H9 (cell line): ENCODE measurements around the gene MVP. TPM values are rescaled to one million over a fixed set of nuclear protein-coding genes. Genes with fewer than 3 reads are reported as not detected.

ENCODE experiments used
- DNase-seq: peaks from one replicate; pipeline ENCODE4 v3.0.0-alpha.2; 2017
- H2AFZ ChIP-seq: one replicate; pipeline ENCODE4 v1.6.1; 2013; ENCODE audit warnings: mild to moderate bottlenecking, low read length, control low read depth, moderate library complexity
- H2AK5ac ChIP-seq: 2 replicates; pipeline ENCODE4 v1.6.1; 2013; ENCODE audit warnings: low read length, control low read depth, mixed read lengths; ENCODE audit not compliant: insufficient read length
- H2BK120ac ChIP-seq: one replicate; pipeline ENCODE4 v1.6.1; 2013; ENCODE audit warnings: low read depth, mild to moderate bottlenecking, low read length, control low read depth, inconsistent platforms; ENCODE audit not compliant: poor library complexity, severe bottlenecking
- H2BK12ac ChIP-seq: 2 replicates; pipeline ENCODE4 v1.6.1; 2013; ENCODE audit warnings: low read length, control low read depth, mixed read lengths, low read depth; ENCODE audit not compliant: insufficient read length
- H2BK15ac ChIP-seq: 2 replicates; pipeline ENCODE4 v1.6.1; 2013; ENCODE audit warnings: low read depth, low read length, control low read depth
- H2BK20ac ChIP-seq: one replicate; pipeline ENCODE4 v1.6.1; 2013; ENCODE audit warnings: low read depth, mild to moderate bottlenecking, low read length, control low read depth, inconsistent platforms; ENCODE audit not compliant: poor library complexity, severe bottlenecking
- H2BK5ac ChIP-seq: 2 replicates; pipeline ENCODE4 v1.6.1; 2013; ENCODE audit warnings: low read length, control low read depth, mixed read lengths; ENCODE audit not compliant: insufficient read length
- H3K14ac ChIP-seq: 2 replicates; pipeline ENCODE4 v1.6.1; 2013; ENCODE audit warnings: low read length, control low read depth; ENCODE audit not compliant: insufficient read depth
- H3K18ac ChIP-seq: 2 replicates; pipeline ENCODE4 v1.6.1; 2013; ENCODE audit warnings: low read depth, mild to moderate bottlenecking, mixed read lengths, low read length, control low read depth; ENCODE audit not compliant: insufficient read length
- H3K23ac ChIP-seq: 2 replicates; pipeline ENCODE4 v1.6.1; 2013; ENCODE audit warnings: low read length, control low read depth, mixed read lengths, low read depth; ENCODE audit not compliant: insufficient read length
- H3K23me2 ChIP-seq: 2 replicates; pipeline ENCODE4 v1.6.1; 2013; ENCODE audit warnings: low read depth, mild to moderate bottlenecking, mixed read lengths, low read length, control low read depth; ENCODE audit not compliant: insufficient read length, poor library complexity, severe bottlenecking
- H3K27ac ChIP-seq: 2 replicates; pipeline ENCODE4 v1.5.1; 2013; ENCODE audit warnings: low read length, control low read depth, mixed read lengths, low read depth; ENCODE audit not compliant: insufficient read length
- H3K27me3 ChIP-seq: 2 replicates; pipeline ENCODE4 v1.6.1; 2013; ENCODE audit warnings: low read length, control low read depth, inconsistent platforms; ENCODE audit not compliant: insufficient read depth
- H3K4ac ChIP-seq: 2 replicates; pipeline ENCODE4 v1.6.1; 2013; ENCODE audit warnings: low read depth, mild to moderate bottlenecking, control low read depth, inconsistent platforms, low read length, moderate library complexity
- H3K4me1 ChIP-seq: 2 replicates; pipeline ENCODE4 v1.6.1; 2013; ENCODE audit warnings: low read length, control low read depth, inconsistent platforms; ENCODE audit not compliant: insufficient read depth
- H3K4me2 ChIP-seq: 2 replicates; pipeline ENCODE4 v1.6.1; 2013; ENCODE audit warnings: low read length, control low read depth, mixed read lengths; ENCODE audit not compliant: insufficient read length, insufficient read depth
- H3K56ac ChIP-seq: 2 replicates; pipeline ENCODE4 v1.6.1; 2013; ENCODE audit warnings: low read depth, mild to moderate bottlenecking, mixed read lengths, low read length, control low read depth; ENCODE audit not compliant: insufficient read length
- H3K79me1 ChIP-seq: 2 replicates; pipeline ENCODE4 v1.6.1; 2013; ENCODE audit warnings: low read depth, mild to moderate bottlenecking, moderate library complexity, low read length, control low read depth, inconsistent platforms; ENCODE audit not compliant: insufficient read depth, poor library complexity, severe bottlenecking
- H3K79me2 ChIP-seq: 2 replicates; pipeline ENCODE4 v1.6.1; 2013; ENCODE audit warnings: low read length, control low read depth, inconsistent platforms; ENCODE audit not compliant: insufficient read depth
- H3K9ac ChIP-seq: 2 replicates; pipeline ENCODE4 v1.6.1; 2013; ENCODE audit warnings: low read length, control low read depth, mixed read lengths; ENCODE audit not compliant: insufficient read length; ENCODE audit errors: extremely low read depth
- H3K9me3 ChIP-seq: one replicate; pipeline ENCODE4 v1.6.1; 2013; ENCODE audit warnings: low read depth, low read length, inconsistent platforms; ENCODE audit not compliant: control insufficient read depth
- H3T11ph ChIP-seq: one replicate; pipeline ENCODE4 v1.6.1; 2013; ENCODE audit warnings: mild to moderate bottlenecking, low read length, control low read depth, inconsistent platforms
- H4K20me1 ChIP-seq: one replicate; pipeline ENCODE4 v1.6.1; 2013; ENCODE audit not compliant: control insufficient read depth, insufficient read length, insufficient read depth
- H4K5ac ChIP-seq: 2 replicates; pipeline ENCODE4 v1.6.1; 2013; ENCODE audit warnings: low read depth, mild to moderate bottlenecking, mixed read lengths, low read length, control low read depth; ENCODE audit not compliant: insufficient read length
- H4K8ac ChIP-seq: replicated peaks from 2 replicates; pipeline ENCODE4 v1.6.1; 2013; ENCODE audit warnings: low read length, control low read depth, mixed read lengths, low read depth; ENCODE audit not compliant: insufficient read length
- H4K91ac ChIP-seq: 2 replicates; pipeline ENCODE4 v1.6.1; 2013; ENCODE audit warnings: low read depth, mild to moderate bottlenecking, moderate library complexity, mixed read lengths, low read length, control low read depth; ENCODE audit not compliant: insufficient read length
- H3K27ac Mint-ChIP-seq, 3 experiments: 2 replicates in 2 of 3; 3 replicates in 1 of 3; pipeline ENCODE4 v1.8.0; 2020 to 2021; ENCODE audit warnings: mixed read lengths in 3 of 3, mild to moderate bottlenecking in 1 of 3, moderate library complexity in 1 of 3
- H3K27me3 Mint-ChIP-seq: 2 replicates; pipeline ENCODE4 v1.8.0; 2021; ENCODE audit warnings: low read depth, mild to moderate bottlenecking, moderate library complexity, mixed read lengths
- H3K36me3 Mint-ChIP-seq, 3 experiments: 2 replicates in 2 of 3; 3 replicates in 1 of 3; pipeline ENCODE4 v1.8.0; 2020 to 2021; ENCODE audit warnings: low read depth in 3 of 3, mixed read lengths in 3 of 3; ENCODE audit not compliant: insufficient read depth in 1 of 3
- H3K4me1 Mint-ChIP-seq, 2 experiments: 2 replicates each; pipeline ENCODE4 v1.8.0; 2020; ENCODE audit warnings: mixed read lengths in 2 of 2
- H3K4me3 Mint-ChIP-seq, 2 experiments: 2 replicates in 1 of 2; 3 replicates in 1 of 2; pipeline ENCODE4 v1.8.0; 2020 to 2021; ENCODE audit warnings: mild to moderate bottlenecking in 2 of 2, mixed read lengths in 2 of 2, moderate library complexity in 1 of 2
- H3K9me3 Mint-ChIP-seq, 2 experiments: 2 replicates in 1 of 2; 3 replicates in 1 of 2; pipeline ENCODE4 v1.8.0; 2020; ENCODE audit warnings: mild to moderate bottlenecking in 2 of 2, mixed read lengths in 2 of 2, moderate library complexity in 1 of 2
- CTCF ChIP-seq: fragments of 200-600 bp; sonication (generic); conservative IDR thresholded peaks from 3 replicates; pipeline ENCODE4 v1.8.0; 2021; ENCODE audit warnings: antibody characterized with exemption, mild to moderate bottlenecking
- WGBS: extraction: QIAGEN DNeasy Blood & Tissue Kit; methylation state at CpG from one replicate; pipeline ENCODE4 v1.1.7; 2013; ENCODE audit warnings: missing lambda C conversion rate, low lambda C conversion rate, mixed read lengths; ENCODE audit not compliant: insufficient read length; ENCODE audit errors: extremely low coverage; 5-methylcytosine and 5-hydroxymethylcytosine counted together
- total RNA-seq: library from RNA; stranded (reverse); gene quantifications from 2 replicates; pipeline ENCODE4 v1.2.1, GENCODE V29; 2021

Gene MVP
- total RNA-seq, 1 experiment from 2014 or later: 3.1 TPM

- H3K9ac ChIP-seq: no peak overlapping the region
- no peak overlapping the region for H3K56ac ChIP-seq
- H3K27me3 Mint-ChIP-seq: no peaks in the 10 kb centered on the region; the same call in 1 of the 2 replicates
- no peak for DNase-seq
- H4K5ac ChIP-seq: no peak overlapping the region
- no peak overlapping the region for H2BK12ac ChIP-seq
- H3K79me1 ChIP-seq: no peaks in the 10 kb centered on the region
- no peaks in the 10 kb centered on the region for H3K4me1 ChIP-seq
- H3K4me3 Mint-ChIP-seq: no peak overlapping the region
- H3K27ac ChIP-seq: no peak overlapping the region
- H3K36me3 Mint-ChIP-seq: no peaks in the 10 kb centered on the region
- no peak overlapping the region for H3K4me2 ChIP-seq
- H3K4ac ChIP-seq: no peak overlapping the region
- H2AFZ ChIP-seq: no peak overlapping the region
- no peak overlapping the region for H4K91ac ChIP-seq
- H3T11ph ChIP-seq: no peak overlapping the region
- H2BK15ac ChIP-seq: no peak overlapping the region
- no peaks in the 10 kb centered on the region for H3K23me2 ChIP-seq
- no peaks in the 10 kb centered on the region for H4K20me1 ChIP-seq
- no CpG with 5 or more reads among the region's 8 CpGs for WGBS
- H3K18ac ChIP-seq: no peak overlapping the region
- no peaks in the 10 kb centered on the region for H3K9me3 Mint-ChIP-seq
- peaks cover 15 to 22% of the 10 kb centered on the region in 2 experiments for H3K4me1 Mint-ChIP-seq
- no peaks in the 10 kb centered on the region for H3K79me2 ChIP-seq
- H2BK5ac ChIP-seq: no peak overlapping the region
- no peak overlapping the region for H2BK20ac ChIP-seq
- TF ChIP-seq CTCF: no peak
- H2AK5ac ChIP-seq: no peak overlapping the region
- no peak overlapping the region for H3K27ac Mint-ChIP-seq
- H3K27me3 ChIP-seq: no peaks in the 10 kb centered on the region
- H4K8ac ChIP-seq: no peak overlapping the region
- H3K23ac ChIP-seq: no peak overlapping the region
- H2BK120ac ChIP-seq: no peak overlapping the region
- no peaks in the 10 kb centered on the region for H3K9me3 ChIP-seq
- no peak overlapping the region for H3K14ac ChIP-seq
Observed at GRCh38 chr16:29826342-29826695, 6.1 kb downstream of the MVP start.
